ENCODE data around the gene IFT122. TPM values are rescaled to one million over a fixed set of nuclear protein-coding genes. Genes with fewer than 3 reads are reported as not detected.
A peak's percentile ranks its signal among the peaks of the same experiment; 100 is the strongest.

Gene IFT122
- total and polyA plus RNA-seq, 12 donors: 9.7 to 29.1 (median 16.8) TPM

GRCh38 chr3:129530251-129530791, 90.3 kb downstream of the IFT122 start:
- Histone ChIP-seq H3K27ac (peak overlapping the region in 1 of 10 donors; percentile 64), H3K36me3 (no peaks in the 10 kb centered on the region), H3K9me3 (no peaks in the 10 kb centered on the region), H3K27me3 (no peaks in the 10 kb centered on the region), H3K4me3 (no peak overlapping the region), H3K4me1 (peaks cover 5 to 22% (median 9%) of the 10 kb centered on the region in 9 donors)
- intact Hi-C loops (cut with DNase I): loop anchor here in 1 of 10 donors (1.0 kb wide), 1 partner anchor 28 kb away; no protein-coding TSS in a partner anchor
- ATAC-seq (peak in 6 of 8 donors; percentile 4 to 46 (median 28)), DNase-seq (no peak)
- no peak for TF ChIP-seq CTCF (IDR thresholded peaks at IDR 0.05)
- WGBS, 2 donors: 44 to 66% methylated on average over 6 of the region's 6 CpGs

GRCh38 chr3:129530821-129531220, 90.8 kb downstream of the IFT122 start:
- Histone ChIP-seq H3K27me3 (no peaks in the 10 kb centered on the region), H3K36me3 (no peaks in the 10 kb centered on the region), H3K4me1 (peaks cover 5 to 17% (median 9%) of the 10 kb centered on the region in 9 donors), H3K9me3 (no peaks in the 10 kb centered on the region), H3K4me3 (no peak overlapping the region), H3K27ac (no peak overlapping the region)
- 95 to 98% methylated on average over 13 of the region's 13 CpGs for WGBS, 2 donors
- intact Hi-C loops (cut with DNase I): loop anchor here in 1 of 10 donors (1.0 kb wide), 1 partner anchor 29 kb away; no protein-coding TSS in a partner anchor
- TF ChIP-seq CTCF (IDR thresholded peaks at IDR 0.05): no peak
- ATAC-seq: peak in 2 of 8 donors; percentile 10 to 21
- DNase-seq: no peak

- Histone ChIP-seq H3K4me1 (peaks cover 5 to 11% (median 9%) of the 10 kb centered on the region in 9 donors), H3K27me3 (no peaks in the 10 kb centered on the region), H3K9me3 (no peaks in the 10 kb centered on the region), H3K4me3 (no peak overlapping the region), H3K36me3 (no peaks in the 10 kb centered on the region), H3K27ac (no peak overlapping the region)
- no peak for TF ChIP-seq CTCF (IDR thresholded peaks at IDR 0.05)
- DNase-seq (no peak), ATAC-seq (no peak)
- intact Hi-C loops (cut with DNase I): no loop called here
- 92 to 93% methylated on average over 11 of the region's 11 CpGs for WGBS, 2 donors
Observed at GRCh38 chr3:129531699-129532098, 91.7 kb downstream of the IFT122 start.

- H3K4me3 ChIP-seq: no peak overlapping the region
- no peak for DNase-seq
- 95 to 97% methylated on average over 20 of the region's 20 CpGs for WGBS, 2 donors
Observed at GRCh38 chr3:129532261-129532660, 92.2 kb downstream of the IFT122 start.

More at GRCh38 chr3:129532261-129532660, 92.2 kb downstream of the IFT122 start:
- Histone ChIP-seq H3K36me3 (no peaks in the 10 kb centered on the region), H3K27me3 (no peaks in the 10 kb centered on the region), H3K4me1 (peaks cover 5 to 11% (median 9%) of the 10 kb centered on the region in 9 donors), H3K9me3 (no peaks in the 10 kb centered on the region), H3K27ac (no peak overlapping the region)
- no peak for TF ChIP-seq CTCF (IDR thresholded peaks at IDR 0.05)
- ATAC-seq: no peak
- intact Hi-C loops (cut with DNase I): no loop called here

All from heart right ventricle (tissue), 16 donors.